ENCODE results near the gene RBX1.

Gene RBX1

DNA sequence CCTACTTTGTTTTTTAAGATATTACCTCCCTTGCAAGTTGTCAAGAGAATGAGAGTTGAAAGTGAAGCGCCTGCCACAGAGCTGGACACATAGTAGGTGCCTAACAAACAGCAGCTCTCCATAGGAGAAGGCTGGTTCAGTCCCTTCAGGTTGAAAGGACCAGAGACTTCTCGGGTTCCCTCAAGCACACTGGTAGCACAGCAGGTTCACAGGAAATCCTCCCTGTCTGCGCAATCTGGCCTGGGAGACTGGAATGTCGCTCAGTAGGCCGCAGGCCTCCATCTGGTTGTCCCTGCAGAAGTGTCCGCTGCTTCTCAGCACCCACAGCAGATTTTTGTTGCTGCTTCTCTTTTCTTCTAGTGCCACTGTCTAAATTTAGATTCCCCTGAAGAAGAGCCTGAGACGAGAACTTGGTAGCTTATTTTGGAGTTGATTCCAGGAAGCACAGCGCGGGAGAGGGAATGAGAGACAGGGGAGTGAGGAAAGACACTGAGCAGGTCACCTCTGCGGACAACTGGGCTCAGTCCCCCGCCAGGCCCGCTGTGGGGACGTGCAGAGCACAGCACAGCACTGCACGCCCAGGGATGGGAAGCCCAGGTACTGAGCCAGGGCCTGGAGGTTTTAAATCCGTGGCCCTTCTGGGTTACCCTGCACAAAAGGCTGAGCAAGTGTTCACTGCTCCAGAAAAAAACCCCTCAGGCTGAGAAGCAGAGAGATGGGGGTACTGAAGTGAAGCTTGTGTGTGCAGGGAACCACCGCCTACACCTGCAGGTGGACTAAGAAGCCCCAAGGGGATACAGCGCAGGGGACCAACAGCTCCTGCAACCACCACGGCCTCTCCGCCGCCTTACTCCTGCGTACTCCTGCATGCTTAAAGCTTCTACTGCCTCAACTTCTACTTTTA lies 31.6 kb downstream of the RBX1 start:
- H3K36me3 ChIP-seq (replicated peaks) = no peaks in the 10 kb centered on the region
- in situ Hi-C loops (cut with HindIII; ENCODE audit: low pct_ligation_motif_present, low sequenced_read_pairs) = no loop called here

DNA sequence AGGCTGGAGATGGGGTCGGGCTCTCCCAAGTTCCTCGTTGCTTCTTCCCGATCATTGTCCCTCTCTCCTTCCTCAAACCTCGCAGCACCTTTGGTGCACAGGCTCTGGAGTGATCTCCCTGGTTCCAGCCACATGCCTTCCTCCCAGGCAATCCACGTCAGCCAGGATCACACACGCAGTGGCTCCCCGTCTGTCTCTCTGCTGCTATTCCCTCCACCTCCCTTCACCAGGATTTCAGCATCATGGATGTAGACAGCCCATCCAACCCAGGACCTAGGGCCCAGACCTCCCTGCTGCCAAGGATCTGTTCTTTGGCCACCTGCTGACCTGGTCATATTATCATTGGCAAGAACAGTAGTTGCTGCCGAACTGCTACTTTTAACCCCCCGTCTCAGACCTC lies 40.1 kb downstream of the RBX1 start:
- no peak overlapping the region for H3K27ac ChIP-seq
- no peak overlapping the region for H3K4me3 ChIP-seq (ENCODE audit: low read depth, low read length)
- no peaks in the 10 kb centered on the region for H3K36me3 ChIP-seq (replicated peaks)
- in situ Hi-C loops (cut with HindIII; ENCODE audit: low pct_ligation_motif_present, low sequenced_read_pairs) = no loop called here
- no peak for DNase-seq
- H3K27me3 ChIP-seq (replicated peaks) = peaks cover 2% of the 10 kb centered on the region
- TF ChIP-seq, protein P1, sequence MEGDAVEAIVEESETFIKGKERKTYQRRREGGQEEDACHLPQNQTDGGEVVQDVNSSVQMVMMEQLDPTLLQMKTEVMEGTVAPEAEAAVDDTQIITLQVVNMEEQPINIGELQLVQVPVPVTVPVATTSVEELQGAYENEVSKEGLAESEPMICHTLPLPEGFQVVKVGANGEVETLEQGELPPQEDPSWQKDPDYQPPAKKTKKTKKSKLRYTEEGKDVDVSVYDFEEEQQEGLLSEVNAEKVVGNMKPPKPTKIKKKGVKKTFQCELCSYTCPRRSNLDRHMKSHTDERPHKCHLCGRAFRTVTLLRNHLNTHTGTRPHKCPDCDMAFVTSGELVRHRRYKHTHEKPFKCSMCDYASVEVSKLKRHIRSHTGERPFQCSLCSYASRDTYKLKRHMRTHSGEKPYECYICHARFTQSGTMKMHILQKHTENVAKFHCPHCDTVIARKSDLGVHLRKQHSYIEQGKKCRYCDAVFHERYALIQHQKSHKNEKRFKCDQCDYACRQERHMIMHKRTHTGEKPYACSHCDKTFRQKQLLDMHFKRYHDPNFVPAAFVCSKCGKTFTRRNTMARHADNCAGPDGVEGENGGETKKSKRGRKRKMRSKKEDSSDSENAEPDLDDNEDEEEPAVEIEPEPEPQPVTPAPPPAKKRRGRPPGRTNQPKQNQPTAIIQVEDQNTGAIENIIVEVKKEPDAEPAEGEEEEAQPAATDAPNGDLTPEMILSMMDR (IDR thresholded peaks at IDR 0.05; ENCODE audit: low read depth, low read length, missing control alignments) = no peak

More for the DNA sequence above, 31.6 kb downstream of the RBX1 start:
- TF ChIP-seq, protein P1 (IDR thresholded peaks at IDR 0.05; ENCODE audit: low read depth, low read length, missing control alignments) = no peak
- H3K27ac ChIP-seq = no peak overlapping the region
- H3K4me3 ChIP-seq (ENCODE audit: low read depth, low read length) = no peak overlapping the region
- no peak for DNase-seq
- H3K27me3 ChIP-seq (replicated peaks) = no peaks in the 10 kb centered on the region

DNA sequence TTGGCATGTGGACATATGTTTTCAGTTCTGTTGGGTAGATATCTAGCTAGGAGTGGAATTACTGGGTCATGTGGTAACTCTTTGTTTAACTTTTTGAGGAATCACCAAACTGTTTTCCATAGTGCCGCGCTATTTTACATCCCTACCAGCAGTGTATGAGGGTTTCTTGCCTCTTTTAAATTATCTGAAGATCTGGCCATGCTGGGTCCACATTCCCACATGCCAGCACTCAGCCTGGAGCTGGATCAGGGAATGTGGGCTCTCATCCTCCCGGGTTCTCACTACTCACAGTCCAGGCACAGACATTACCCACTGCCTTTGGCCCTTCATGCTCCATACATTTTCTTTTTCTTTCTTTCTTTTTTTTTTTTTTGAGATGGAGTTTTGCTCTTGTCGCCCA lies 44.6 kb downstream of the RBX1 start:
- Histone ChIP-seq H3K4me3 (ENCODE audit: low read depth, low read length) (no peak overlapping the region), H3K27ac (no peak overlapping the region), H3K27me3 (replicated peaks) (peaks cover 2% of the 10 kb centered on the region), H3K36me3 (replicated peaks) (no peaks in the 10 kb centered on the region)
- DNase-seq = no peak
- in situ Hi-C loops (cut with HindIII; ENCODE audit: low pct_ligation_motif_present, low sequenced_read_pairs) = no loop called here
- TF ChIP-seq, protein P1 (IDR thresholded peaks at IDR 0.05; ENCODE audit: low read depth, low read length, missing control alignments) = no peak

DNA sequence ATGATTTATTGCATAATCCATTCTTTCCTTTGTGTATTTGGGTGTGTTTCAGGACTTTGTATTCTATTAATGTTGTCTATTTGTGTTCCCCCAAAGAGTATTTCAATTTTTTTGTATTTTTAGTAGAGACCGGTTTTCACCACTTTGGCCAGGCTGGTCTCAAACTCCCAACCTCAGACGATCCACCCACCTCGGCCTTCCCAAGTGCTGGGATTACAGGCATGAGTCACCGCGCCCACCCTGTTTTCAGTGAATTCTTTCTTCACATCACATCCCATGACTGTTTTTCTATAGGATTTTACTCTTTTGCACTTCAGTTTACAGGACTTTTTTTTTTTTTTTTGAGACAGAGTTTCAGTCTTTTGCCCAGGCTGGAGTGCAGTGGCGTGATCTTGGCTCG lies 46.3 kb downstream of the RBX1 start:
- no peak for DNase-seq
- Histone ChIP-seq H3K27ac (no peak overlapping the region), H3K27me3 (replicated peaks) (peaks cover 2% of the 10 kb centered on the region), H3K4me3 (ENCODE audit: low read depth, low read length) (no peak overlapping the region), H3K36me3 (replicated peaks) (no peaks in the 10 kb centered on the region)
- in situ Hi-C loops (cut with HindIII; ENCODE audit: low pct_ligation_motif_present, low sequenced_read_pairs) = no loop called here
- TF ChIP-seq, protein P1 (IDR thresholded peaks at IDR 0.05; ENCODE audit: low read depth, low read length, missing control alignments) = no peak

DNA sequence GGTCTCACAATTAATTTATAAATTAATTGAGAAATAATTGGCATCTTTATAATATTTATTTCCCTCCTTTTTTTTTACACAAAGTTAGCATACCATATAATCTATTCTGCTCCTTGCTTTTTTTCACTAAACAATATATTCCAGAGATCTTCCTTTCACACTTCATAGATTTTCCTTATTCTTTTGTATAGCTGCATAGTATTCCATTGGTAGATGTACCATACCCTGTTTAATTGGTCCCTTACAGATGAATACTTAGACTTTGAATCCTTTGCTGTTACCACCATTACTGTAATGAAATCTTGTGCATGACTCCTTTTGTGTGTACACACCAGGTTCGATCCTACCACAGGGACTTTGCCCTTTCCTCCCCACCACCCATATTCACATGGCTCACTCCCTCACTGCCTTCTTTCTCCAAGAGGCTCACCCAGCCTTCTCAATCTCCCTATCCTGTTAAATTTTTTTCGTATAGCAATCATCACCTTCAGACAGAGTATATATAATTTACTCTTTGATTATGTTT lies 48.9 kb downstream of the RBX1 start:
- Histone ChIP-seq H3K27ac (no peak overlapping the region), H3K36me3 (replicated peaks) (no peaks in the 10 kb centered on the region), H3K4me3 (ENCODE audit: low read depth, low read length) (no peak overlapping the region), H3K27me3 (replicated peaks) (no peaks in the 10 kb centered on the region)
- TF ChIP-seq, protein P1 (IDR thresholded peaks at IDR 0.05; ENCODE audit: low read depth, low read length, missing control alignments) = no peak
- no peak for DNase-seq
- in situ Hi-C loops (cut with HindIII; ENCODE audit: low pct_ligation_motif_present, low sequenced_read_pairs) = no loop called here
